Smooth muscle cell (in vitro differentiated cells): Measurements from ENCODE around the gene PRDX3. TPM values are rescaled to one million over a fixed set of nuclear protein-coding genes. Genes with fewer than 3 reads are reported as not detected.
A peak's percentile ranks its signal among the peaks of the same experiment; 100 is the strongest.

Experiments used
- DNase-seq: peaks from one replicate; lab custom pipeline; 2025; ENCODE audit not compliant: unreplicated experiment; lab: John Stamatoyannopoulos, UW
- H2AFZ ChIP-seq: fragments of 200-600 bp; sonication (generic); 2 replicates; pipeline ENCODE4 v1.6.0; 2016; ENCODE audit warnings: antibody characterized with exemption, low read depth, mild to moderate bottlenecking
- H3F3A ChIP-seq: fragments of 200-600 bp; sonication (generic); 2 replicates; pipeline ENCODE4 v1.6.0; 2017; ENCODE audit warnings: antibody characterized with exemption, low read depth
- H3K27ac ChIP-seq: fragments of 200-600 bp; sonication (generic); 2 replicates; pipeline ENCODE4 v1.5.1; 2016; ENCODE audit warnings: low read depth, mild to moderate bottlenecking
- H3K27me3 ChIP-seq: fragments of 200-600 bp; sonication (generic); 2 replicates; pipeline ENCODE4 v1.6.1; 2016; ENCODE audit warnings: low read depth, mild to moderate bottlenecking
- H3K36me3 ChIP-seq: fragments of 200-600 bp; sonication (generic); 2 replicates; pipeline ENCODE4 v1.5.1; 2016; ENCODE audit warnings: low read depth
- H3K4me1 ChIP-seq: fragments of 200-600 bp; sonication (generic); 2 replicates; pipeline ENCODE4 v1.5.1; 2016; ENCODE audit warnings: low read depth
- H3K4me2 ChIP-seq: fragments of 200-600 bp; sonication (generic); 2 replicates; pipeline ENCODE4 v1.6.0; 2016; ENCODE audit warnings: mild to moderate bottlenecking
- H3K4me3 ChIP-seq: fragments of 200-600 bp; sonication (generic); 2 replicates; pipeline ENCODE4 v1.5.1; 2016; ENCODE audit warnings: mild to moderate bottlenecking
- H3K79me2 ChIP-seq: fragments of 200-600 bp; sonication (generic); 2 replicates; pipeline ENCODE4 v1.6.0; 2016; ENCODE audit warnings: low read depth, mild to moderate bottlenecking
- H3K9ac ChIP-seq: fragments of 200-600 bp; sonication (generic); 2 replicates; pipeline ENCODE4 v1.6.0; 2016; ENCODE audit warnings: low read depth
- H3K9me3 ChIP-seq: fragments of 200-600 bp; sonication (generic); replicated peaks from 2 replicates; pipeline ENCODE4 v1.5.1; 2016; ENCODE audit warnings: low read depth
- H4K20me1 ChIP-seq: fragments of 200-600 bp; sonication (generic); 2 replicates; pipeline ENCODE4 v1.6.0; 2016; ENCODE audit warnings: low read depth
- WGBS: methylation state at CpG from one replicate; pipeline ENCODE4 v1.1.7; 2016; ENCODE audit warnings: low lambda C conversion rate; 5-methylcytosine and 5-hydroxymethylcytosine counted together
- polyA plus RNA-seq: library from polyadenylated mRNA; unstranded; fragments of >200 nt; fragmentation: Nextera tagmentation; extraction: Ambion mirVana; gene quantifications from 2 replicates; pipeline ENCODE4 v1.2.1, GENCODE V29; 2016
- total RNA-seq: library from RNA; depleted of rRNA; stranded (reverse); fragments of >200 nt; gene quantifications from 2 replicates; pipeline ENCODE4 v1.2.3, GENCODE V29; 2014
- TF ChIP-seq, protein P1 (sequence below): fragments of 200-600 bp; sonication (generic); IDR thresholded peaks from 2 replicates; pipeline ENCODE4 v1.5.1; 2017; ENCODE audit warnings: borderline replicate concordance, mild to moderate bottlenecking, antibody characterized with exemption; ENCODE audit not compliant: insufficient read depth, poor library complexity, severe bottlenecking

Gene PRDX3
- total RNA-seq, result 156 and 162 TPM in 2 replicates
- 97.3 and 123 TPM in 2 replicates for polyA plus RNA-seq

GRCh38 chr10:119178372-119179119 lies at the start of gene PRDX3:
PRDX3 (minus strand) TSS chr10:119178812; CDS start chr10:119178790, 22 bp downstream.
- peaks cover 4% of the 10 kb centered on the region for H4K20me1 ChIP-seq

GRCh38 chr10:119227825-119228224 lies 49.2 kb upstream of the PRDX3 start:
- H3K79me2 ChIP-seq, result peaks cover 11% of the 10 kb centered on the region
- no peaks in the 10 kb centered on the region for H3K36me3 ChIP-seq
- no peak overlapping the region for H3K4me2 ChIP-seq
- 93% methylated on average over 6 of the region's 6 CpGs for WGBS
- no peak overlapping the region for H2AFZ ChIP-seq
- H3K4me3 ChIP-seq, result no peak overlapping the region
- TF ChIP-seq, protein P1, sequence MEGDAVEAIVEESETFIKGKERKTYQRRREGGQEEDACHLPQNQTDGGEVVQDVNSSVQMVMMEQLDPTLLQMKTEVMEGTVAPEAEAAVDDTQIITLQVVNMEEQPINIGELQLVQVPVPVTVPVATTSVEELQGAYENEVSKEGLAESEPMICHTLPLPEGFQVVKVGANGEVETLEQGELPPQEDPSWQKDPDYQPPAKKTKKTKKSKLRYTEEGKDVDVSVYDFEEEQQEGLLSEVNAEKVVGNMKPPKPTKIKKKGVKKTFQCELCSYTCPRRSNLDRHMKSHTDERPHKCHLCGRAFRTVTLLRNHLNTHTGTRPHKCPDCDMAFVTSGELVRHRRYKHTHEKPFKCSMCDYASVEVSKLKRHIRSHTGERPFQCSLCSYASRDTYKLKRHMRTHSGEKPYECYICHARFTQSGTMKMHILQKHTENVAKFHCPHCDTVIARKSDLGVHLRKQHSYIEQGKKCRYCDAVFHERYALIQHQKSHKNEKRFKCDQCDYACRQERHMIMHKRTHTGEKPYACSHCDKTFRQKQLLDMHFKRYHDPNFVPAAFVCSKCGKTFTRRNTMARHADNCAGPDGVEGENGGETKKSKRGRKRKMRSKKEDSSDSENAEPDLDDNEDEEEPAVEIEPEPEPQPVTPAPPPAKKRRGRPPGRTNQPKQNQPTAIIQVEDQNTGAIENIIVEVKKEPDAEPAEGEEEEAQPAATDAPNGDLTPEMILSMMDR, result no peak
- H3K27ac ChIP-seq, result no peak overlapping the region
- no peaks in the 10 kb centered on the region for H3K9me3 ChIP-seq
- DNase-seq, result no peak
- H3K4me1 ChIP-seq, result peaks cover 3% of the 10 kb centered on the region
- no peak overlapping the region for H3K9ac ChIP-seq
- H3K27me3 ChIP-seq, result no peaks in the 10 kb centered on the region
- no peaks in the 10 kb centered on the region for H3F3A ChIP-seq
- H4K20me1 ChIP-seq, result peaks cover 4% of the 10 kb centered on the region

More at GRCh38 chr10:119178372-119179119, at the start of gene PRDX3:
- WGBS, result 1% methylated on average over 42 of the region's 45 CpGs
- DNase-seq, result peak; percentile 91
- peaks cover 6% of the 10 kb centered on the region for H3F3A ChIP-seq
- TF ChIP-seq, protein P1, result no peak
- peaks cover 44% of the 10 kb centered on the region for H3K79me2 ChIP-seq
- H3K36me3 ChIP-seq, result no peaks in the 10 kb centered on the region
- H3K9ac ChIP-seq, result peak within 1 kb of the TSS; percentile 79
- peak within 1 kb of the TSS; percentile 82 for H2AFZ ChIP-seq
- no peaks in the 10 kb centered on the region for H3K9me3 ChIP-seq
- peaks cover 15% of the 10 kb centered on the region for H3K4me1 ChIP-seq
- H3K27me3 ChIP-seq, result no peaks in the 10 kb centered on the region
- H3K4me2 ChIP-seq, result peak within 1 kb of the TSS; percentile 96
- H3K27ac ChIP-seq, result peak within 1 kb of the TSS; percentile 81
- H3K4me3 ChIP-seq, result peak within 1 kb of the TSS; percentile 75

DNA sequence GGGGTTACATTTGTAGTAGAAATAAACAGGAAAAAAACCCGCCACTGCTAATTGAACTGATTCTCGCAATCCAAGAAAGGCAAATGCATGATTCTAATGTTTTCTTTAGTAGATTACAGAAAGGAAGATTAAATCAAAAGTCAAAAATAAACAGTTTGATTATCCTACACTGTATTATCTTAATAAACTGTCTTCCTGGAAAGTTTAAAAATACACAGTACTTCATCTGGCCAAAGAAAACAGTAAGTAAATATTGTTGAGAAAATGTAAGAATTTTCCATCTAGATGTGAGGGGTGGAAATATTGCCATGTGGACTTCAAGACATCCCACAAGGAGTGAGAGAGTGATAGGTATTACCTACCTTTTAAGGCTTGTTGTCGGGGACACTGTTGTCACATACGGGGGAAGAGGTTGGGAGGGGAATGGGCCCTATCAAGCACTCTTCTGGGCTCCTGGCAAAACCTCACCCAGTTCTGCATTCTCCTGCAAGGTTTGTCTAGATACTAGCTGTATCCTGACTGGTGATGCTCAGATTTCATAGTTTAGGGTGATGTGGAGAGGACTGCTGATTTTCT lies 46.6 kb upstream of the PRDX3 start:
- no peaks in the 10 kb centered on the region for H3K36me3 ChIP-seq
- H3K4me2 ChIP-seq, result no peak overlapping the region
- H3K9me3 ChIP-seq, result no peaks in the 10 kb centered on the region
- H3K27ac ChIP-seq, result no peak overlapping the region
- TF ChIP-seq, protein P1, result no peak
- no peak for DNase-seq
- no peaks in the 10 kb centered on the region for H3F3A ChIP-seq
- H4K20me1 ChIP-seq, result peaks cover 4% of the 10 kb centered on the region
- no peak overlapping the region for H2AFZ ChIP-seq
- H3K79me2 ChIP-seq, result peaks cover 13% of the 10 kb centered on the region
- no peak overlapping the region for H3K9ac ChIP-seq
- no peak overlapping the region for H3K4me3 ChIP-seq
- WGBS, result 94% methylated on average over 4 of the region's 4 CpGs
- H3K4me1 ChIP-seq, result peaks cover 21% of the 10 kb centered on the region
- H3K27me3 ChIP-seq, result no peaks in the 10 kb centered on the region
